ENCODE measurements around the gene UPF2.

Gene UPF2

DNA sequence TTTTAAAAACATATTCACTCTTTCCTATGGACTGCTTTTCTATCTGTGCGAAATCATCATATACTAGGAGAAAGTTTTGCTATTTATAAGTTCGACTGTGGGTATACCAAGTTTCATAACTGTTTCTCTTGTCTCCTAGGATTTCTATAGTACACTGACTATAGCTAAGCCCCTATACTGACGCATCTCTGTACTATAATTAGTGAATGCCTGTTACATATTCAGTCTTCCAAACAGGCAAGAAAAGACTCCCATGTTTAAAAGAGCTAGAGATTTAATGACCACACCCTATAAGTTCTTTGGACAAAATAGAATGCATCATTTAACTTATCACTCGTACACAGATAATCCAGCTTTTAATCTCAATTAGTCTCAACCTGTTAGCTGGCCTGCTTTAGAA is 80.8 kb downstream of the UPF2 start:
- no peak for ATAC-seq

DNA sequence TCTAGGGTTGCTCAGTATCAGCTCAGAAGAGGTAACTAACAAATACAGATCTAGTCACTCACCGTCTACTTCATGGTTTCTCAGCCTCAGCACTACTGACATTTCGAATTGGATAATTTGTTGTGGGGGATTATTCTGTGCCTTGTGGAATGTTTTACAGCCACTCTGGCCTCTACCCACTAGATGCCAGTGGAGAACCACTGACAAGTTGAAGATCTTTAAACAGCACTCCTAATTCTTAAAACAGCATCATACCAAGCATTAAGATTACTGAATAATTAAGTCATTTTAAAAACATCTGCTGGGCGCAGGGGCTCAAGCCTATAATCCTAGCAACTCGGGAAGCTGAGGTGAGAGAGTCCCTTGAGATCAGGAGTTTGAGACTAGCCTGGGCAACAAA is 82.6 kb downstream of the UPF2 start:
- no peak for ATAC-seq

DNA sequence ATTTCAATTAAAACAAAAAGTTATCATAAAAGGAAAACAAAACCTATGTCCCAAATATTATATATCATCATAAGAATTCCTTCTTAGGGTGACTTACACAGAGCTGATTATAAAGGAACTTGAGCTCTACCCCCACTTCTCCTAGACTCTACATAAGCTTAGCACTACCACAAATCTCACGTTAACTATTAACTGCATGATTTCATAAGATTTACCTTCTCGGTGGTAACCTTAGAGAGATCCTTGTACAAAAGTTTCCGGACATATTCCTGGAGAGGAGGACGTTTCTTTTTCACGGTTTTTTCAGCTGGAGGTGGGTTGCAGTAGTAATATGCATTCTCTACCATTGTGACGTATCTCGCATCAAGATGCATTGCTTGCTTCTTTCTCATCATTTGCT is 83.7 kb downstream of the UPF2 start:
- no peak for ATAC-seq

DNA sequence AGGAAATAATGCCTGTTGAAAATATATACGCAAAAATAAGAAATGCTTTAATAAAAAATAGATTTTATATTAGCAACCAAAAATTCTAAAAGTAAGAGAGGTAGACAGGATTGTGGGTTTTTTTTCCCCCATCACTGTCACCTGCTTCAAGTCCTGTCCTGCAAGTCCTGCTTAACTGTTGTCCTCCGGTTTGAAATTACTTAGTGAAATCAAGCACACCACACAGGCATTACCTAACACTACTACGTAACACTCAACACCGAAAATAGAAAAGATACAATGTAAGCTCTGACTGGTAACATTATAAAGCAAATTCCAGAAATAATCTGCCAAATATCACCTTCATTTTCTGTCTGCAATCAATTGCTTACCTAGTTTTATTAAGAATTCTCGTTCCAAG is 90.9 kb downstream of the UPF2 start:
- ATAC-seq = no peak

DNA sequence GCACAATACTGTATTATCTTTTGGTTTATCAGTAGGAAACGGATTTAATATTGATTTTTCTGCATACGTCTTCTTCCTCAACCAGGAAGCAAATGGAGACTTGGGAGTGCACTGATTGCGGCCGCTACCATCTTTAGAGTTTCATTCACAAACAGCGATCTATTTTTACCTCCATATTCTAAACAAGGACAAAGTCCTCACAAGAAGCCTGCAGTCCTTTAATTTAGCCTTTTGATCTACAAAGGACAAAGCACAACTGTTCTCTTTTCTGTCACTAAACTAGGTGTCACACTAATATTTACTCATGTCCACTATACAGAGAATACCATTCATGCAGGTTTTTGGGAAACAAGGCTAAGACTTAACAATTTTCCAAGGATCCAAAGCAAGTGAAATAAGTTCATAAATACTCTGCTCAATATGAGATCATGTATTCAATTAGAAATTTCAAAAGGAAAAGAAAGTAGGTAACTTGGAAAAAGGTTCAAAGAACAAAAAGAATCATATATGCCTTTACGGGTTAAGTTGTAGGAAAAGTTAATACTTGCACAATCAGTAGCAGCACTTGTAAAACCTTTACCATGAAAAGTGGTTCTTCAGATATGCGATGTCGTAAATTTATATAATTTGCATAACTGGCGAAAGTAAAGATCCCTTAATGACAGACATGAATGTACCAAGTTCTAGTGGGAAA is 92.1 kb downstream of the UPF2 start:
- no peak for ATAC-seq

DNA sequence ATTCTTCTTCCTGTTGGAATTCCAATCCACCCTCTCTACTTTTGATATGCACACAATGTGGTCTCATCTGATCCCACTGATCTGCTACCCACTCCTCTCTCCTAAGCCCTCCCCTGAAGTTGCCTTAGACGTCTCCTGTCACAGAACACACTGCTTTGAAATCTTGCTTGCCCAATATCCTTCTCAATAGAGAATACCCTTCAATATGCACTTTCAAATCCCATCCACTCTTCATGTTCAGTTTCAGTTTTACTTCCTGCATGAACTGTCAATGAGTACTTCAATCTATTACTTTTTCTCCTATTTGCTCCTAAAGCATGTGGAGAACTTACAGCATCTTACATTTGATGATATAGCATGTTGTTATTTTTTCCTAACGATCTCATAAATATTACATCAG is 93.5 kb downstream of the UPF2 start:
- ATAC-seq = no peak

DNA sequence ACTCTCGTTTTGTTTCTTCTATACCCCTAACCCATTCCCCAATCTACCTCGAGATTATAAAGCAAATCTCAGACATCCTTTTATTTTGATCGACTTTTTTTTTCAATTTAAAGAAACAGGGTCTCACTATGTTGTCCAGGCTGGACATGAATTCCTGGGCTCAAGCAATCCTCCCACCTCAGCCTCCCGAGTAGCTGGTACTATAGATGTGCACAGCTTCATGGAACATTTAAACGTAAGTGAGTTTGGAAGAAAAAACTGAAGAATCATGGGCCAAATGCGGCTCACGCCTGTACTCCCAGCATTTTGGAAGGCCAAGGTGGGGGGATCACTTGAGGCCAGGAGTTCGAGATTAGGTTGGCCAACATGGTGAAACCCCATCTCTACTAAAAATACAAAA is 96.0 kb downstream of the UPF2 start:
- ATAC-seq = no peak

DNA sequence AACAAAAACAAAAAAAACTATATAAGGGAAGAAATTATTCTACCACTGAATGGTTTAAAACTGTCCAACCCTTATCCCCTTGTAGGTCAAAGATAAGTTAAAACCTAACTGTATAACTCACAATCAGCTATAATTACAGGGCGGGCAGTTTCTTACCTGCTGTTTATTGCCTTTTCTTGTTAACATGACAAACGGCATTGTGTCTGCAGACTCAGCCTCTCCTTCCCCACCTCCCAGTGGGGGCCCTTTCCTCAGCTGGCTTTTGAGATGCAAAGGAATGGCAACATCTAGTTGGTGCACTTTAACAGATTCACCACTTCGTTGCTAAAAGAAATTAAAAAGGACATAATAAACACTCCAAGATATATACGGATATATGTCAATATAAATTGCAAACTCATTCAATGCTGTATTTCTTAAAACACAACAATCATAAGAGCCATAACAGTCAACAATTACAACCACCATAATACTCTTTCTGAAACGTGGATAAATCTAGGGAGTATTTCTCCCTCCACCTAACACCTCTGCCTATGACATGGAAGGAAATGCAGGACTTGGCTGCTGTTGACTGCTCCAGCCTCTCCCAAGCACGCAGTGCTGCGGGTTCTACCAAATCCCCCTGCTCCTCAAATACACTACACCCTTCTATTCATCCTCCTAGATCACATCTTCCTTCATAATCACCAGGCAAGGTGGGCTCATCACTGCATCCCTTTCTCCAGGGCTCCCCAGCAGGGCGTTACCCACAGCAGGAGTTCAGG is 106.0 kb downstream of the UPF2 start:
- ATAC-seq = no peak

DNA sequence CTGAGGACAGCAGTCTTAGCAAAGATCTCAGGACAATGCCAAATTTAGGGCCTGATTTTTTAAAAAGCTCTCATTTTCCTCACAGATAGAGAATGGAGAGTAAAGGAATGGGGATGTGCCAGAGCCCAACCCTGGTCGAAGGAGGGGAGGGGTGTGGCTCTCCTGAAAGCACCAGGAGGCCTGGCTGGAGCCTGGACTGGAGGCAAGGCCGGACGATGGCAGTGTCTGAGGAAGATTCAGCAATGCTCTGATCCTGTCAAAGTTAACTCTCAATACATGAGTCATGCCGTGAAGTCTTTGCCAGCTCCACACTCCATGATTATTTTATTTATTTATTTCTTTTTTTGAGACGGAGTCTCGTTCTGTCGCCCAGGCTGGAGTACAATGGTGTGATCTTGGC is 108.3 kb downstream of the UPF2 start:
- ATAC-seq = no peak

DNA sequence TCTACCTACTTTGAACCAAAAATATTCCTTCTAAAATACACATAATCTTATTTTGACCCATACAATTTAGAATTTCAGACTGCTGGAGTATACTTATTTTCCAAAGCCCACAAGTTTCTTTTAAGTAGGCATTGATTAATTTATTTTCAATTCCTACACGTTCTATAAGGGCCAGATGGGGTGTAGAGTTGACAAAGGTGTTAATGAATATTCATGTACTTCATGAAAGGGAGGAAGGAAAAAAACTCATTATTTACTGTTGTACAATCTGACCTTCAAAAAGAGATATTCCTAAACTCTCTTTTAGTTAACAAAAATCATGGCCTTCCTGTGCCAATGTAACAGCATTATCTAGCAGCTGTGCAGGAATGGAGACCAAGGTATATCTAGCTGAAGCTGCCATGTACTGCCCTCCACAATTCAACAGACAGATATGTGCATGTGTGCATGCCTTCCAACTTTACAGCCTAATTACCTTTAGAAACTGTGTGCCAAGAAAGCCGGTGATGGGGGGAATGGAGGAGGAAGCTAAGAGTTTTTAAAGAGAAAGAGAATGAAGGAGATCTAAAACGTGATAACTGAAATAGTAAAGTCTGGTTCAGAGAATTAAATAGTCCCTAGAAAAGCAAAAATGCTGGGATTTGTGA is 108.9 kb downstream of the UPF2 start:
- no peak for ATAC-seq

DNA sequence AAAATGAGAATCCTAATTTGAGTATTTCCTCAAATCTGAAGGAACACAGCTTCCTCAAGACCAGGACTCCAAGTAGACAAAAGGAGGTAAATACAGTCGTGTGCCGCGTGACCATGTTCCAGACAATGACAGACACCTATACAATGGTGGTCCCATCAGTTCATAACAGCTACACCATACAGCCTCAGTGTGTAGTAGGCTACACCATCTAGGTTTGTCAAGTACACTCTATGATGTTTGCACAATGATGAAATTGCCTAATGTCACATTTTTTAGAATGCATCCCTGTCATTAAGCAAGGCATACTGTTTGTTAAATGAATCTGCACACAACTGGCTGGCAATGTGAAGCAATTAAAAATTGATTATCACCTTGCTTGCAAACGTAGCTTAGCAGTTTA is 111.6 kb downstream of the UPF2 start:
- ATAC-seq = no peak

DNA sequence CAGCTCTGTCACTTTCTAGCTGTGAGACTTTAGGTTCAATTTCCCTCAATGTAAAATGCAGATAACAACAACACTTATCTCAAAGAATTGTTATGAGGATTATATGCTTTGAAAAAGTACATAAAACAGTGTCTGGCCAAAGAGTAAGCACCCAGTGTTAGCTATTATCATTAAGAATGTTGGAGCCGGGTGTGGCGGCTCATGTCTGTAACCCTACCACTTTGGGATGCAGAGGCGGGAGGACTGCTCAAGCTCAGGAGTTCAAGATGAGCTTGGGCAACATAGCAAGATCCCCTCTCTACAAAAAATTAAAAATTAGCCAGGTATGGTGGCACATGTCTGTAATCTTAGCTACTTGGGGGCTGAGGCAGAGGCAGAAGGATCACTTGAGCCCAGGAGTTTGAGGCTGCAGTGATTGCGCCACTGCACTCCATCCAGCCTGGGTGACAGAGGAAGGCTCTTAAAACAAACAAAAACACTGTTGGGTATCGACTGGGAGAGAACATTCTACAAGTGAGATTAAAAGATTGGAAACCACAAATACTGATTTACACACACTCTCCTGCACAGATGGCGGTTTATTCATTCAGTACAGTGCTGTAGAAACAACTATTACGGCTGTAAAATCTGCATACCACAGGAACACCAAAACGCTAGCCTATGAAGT is 112.2 kb downstream of the UPF2 start:
- no peak for ATAC-seq

DNA sequence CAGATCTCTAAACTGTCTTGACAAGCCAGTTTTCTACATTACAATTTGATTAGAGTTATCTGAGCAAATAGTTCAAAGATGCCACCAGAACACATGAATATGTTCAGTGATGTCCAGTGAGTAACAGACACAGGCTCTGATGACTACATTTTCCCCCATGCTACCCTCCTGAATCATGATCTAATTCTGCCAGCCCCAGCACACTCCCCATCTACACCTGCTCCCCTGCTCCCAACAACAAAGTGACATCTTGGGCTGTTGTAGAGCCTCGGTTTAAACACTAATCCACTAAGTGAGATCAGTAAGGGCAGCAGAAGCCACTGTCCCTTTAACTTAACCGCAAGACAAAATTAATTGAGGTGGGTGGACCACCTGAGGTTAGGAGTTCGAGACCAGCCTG is 114.9 kb downstream of the UPF2 start:
- ATAC-seq = no peak

DNA sequence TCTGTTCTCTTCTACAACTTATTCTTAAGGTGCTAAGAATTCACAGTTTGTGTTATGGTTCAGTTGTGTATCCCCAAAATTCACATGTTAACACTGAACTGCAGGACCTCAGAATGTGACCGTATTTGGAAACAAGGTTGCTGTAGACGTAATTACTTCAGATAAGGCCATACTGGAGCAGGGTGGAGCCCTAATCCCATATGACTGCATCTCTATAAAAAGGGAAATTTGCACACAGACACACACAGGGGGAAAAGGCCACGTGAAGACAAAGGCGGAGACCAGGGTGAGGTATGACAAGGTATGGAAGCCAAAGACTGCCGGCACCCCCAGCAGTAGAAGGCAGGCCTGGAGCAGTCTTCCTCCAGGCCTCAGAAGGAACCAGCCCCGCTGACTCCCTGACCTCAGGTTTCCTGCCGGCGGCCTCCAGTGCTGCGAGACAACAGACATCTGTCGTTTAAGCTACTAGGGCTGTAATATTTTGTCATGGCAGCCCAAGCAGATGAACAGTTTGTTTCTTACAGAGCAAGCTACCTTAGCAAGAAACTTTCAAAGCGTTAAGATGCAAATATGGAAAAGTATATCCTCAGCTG is 120.7 kb downstream of the UPF2 start:
- no peak for ATAC-seq

DNA sequence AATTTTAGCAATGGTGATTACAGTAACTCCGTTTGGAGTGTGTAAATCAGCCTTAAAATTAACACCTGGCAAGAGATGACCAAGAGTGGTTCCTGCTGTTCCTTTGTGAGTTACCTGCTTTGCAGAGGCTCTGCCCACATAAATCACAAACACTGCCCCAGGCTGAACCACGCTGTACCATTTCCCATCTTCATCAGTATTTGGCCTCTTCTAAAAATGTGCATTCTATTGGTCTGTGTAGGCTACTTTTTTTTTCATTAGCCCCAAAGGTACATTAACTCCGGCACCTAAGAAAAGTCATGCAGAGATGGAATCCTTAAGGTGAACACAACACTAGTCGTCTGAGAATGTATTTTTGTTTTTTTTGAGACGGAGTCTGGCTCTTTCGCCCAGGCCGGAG is 123.3 kb downstream of the UPF2 start:
- ATAC-seq = no peak

DNA sequence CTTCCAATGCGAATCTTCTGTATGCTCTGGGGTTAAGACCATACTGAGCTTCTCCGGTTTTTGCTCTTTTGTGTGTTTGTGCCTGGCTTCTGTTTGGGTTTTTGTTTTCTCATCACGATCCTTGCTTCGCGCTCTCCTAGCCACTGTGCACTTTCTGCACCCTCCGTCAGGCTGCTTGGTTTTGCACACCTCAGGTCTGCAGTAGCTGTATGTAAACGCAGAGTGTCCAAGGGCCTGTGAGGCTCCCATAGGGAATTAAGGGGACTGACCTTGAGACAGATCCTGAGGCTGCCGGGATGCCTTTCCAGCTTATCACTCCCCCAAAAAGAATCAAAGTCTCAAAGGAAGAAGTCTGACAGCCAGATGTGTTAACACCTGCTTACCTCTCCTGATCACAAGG is 124.2 kb downstream of the UPF2 start:
- no peak for ATAC-seq

DNA sequence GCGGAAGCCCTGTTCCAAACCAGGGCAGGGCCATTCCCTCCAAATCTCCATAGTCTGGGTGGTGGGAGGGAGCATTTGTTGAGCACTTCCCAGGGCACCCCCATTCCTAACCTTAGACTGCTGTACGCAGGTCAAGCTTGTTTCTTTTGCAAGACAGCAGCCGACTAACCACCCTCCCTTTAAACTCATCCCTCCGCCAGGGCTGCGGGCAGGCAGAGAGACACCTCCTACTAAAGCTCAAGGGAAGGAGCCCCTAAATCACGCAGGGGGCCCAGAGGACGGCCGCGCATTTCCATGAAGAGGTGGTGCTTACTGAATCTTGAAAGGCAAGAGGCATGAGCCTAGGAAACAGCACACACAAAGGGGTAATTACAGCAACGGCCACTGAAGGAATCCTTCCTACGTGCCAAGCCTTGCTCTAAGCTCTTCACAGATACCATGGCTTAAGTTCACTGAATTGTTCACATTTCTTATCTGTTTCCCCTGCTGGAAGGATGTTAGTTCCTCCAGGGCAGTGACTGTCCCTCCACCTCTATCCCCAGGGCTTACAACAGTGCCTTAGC is 129.4 kb downstream of the UPF2 start:
- ATAC-seq = no peak

DNA sequence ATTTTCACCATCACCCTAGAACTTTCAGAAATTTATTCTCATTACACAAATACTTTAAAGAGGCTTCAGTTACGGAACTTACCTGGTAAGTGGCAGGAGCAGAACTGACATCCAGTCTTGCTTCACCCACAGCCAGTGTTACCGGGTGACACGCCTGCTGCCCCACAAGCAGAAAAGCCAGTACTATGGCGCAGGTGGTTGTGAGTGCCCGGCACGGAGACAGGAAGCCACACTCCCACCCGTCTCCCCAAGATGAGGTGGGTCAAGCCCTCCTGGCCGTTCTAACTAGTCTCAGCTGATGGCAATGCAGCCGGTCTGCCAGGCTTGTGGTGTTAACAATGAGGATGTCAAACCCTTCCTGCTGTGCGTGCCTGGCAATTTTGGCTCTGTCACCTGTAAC is 132.5 kb downstream of the UPF2 start:
- ATAC-seq = no peak

DNA sequence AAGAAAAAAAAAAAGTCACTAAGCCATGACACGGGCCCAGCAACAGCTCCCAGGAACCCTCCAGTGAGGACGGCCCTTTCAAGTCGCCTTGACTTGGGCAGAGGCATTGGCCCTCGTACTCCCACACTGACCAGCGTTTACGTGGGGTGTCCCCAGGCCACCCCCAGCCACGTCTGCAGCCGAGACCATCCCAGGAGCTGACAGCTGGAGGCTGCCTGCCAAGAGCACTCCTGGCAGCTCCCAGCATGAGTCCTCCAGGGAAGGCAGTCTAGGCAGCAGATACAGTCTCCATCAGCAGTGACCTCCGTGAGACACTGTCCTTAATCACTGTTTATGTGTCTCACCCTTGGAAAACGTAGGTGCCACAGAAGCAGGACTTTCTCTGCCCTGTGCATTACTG is 133.0 kb downstream of the UPF2 start:
- no peak for ATAC-seq

DNA sequence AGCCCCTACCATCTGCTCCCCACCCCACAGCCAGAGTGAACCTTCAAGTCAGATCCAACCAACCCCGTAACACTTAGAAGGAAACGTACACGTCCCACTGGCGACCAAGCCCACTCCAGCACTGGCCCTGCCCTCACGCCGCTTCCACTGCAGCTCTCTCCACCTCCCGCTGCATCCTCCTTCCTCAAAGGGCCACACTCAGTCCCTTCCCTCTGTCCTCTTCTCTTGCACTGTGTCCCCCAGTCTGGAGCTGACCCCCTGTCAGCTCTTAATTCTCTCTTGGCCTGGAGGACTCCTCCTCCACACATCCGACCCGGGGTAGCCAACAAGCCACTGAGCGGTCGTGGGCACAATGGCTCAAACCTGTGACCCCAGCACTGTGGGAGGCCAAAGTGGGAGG is 133.6 kb downstream of the UPF2 start:
- no peak for ATAC-seq

DNA sequence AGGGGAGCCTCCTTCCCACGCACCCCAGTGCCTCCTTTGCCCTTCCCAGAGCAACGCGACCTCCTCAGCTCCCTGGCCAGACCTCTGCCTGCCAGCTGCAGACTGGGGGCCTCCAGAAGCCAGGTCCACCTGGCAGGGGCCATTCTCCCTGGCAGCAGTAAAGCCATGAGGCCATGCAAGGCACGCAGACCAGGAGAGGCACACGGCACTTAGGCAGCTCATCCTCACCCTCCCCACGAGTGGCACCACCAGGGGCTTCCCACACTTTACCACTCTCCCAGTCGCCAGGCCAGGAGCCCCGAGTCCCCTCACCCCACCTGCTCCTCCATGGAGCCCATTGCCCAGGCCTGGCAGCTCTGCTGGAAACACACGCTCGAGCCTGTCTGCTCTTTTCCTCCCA is 134.1 kb downstream of the UPF2 start:
- no peak for ATAC-seq

DNA sequence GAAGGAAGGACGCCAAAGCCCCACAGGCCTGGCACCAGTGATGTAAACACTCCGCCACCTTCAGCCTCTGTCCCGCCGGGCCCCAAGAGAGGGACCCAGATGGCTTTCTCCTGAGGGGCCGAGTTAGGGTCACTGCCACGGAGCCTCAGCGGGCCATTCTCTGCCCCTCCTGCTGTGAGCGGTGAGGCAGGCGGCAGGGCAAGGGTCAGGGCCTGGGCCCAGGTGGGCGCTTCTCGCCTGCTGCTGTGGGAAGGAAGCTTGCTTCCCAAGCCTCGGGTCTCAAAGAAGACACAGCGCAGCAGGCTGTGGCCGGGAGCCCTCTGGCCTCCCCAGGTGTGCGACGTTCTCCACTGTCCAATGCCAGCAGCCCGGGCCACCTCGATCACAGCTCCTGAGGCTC is 134.7 kb downstream of the UPF2 start:
- no peak for ATAC-seq

DNA sequence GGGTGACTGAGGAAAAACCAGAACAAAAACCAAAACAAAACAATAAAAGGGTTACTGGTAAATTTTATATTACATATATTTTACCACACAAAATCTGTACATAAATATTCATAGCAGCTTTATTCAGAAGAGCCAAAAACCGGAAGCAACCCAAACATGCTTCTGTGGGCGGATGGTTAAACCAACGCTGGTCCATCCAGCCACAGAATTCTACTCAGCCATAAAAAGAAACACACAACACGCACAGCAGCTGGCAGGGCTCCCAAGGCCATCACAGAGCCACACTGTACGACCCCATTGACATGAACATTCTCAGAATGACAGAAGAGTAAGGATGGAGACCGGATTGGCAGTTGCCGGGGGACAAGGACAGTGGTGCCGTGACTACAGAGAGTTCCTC is 135.9 kb downstream of the UPF2 start:
- no peak for ATAC-seq

Measured in activated CD4-positive, CD25-positive, alpha-beta regulatory T cell treated with anti-CD3 and anti-CD28 coated beads, Interleukin-2, amount 50 U/mL, for 24 hours (primary cell).